RWPE1 (cell line): ENCODE data around the gene SH3D21.

Experiments used
- CTCF ChIA-PET: fragments of 350-600 bp; sonication (Branson Sonifier 250); formaldehyde crosslinking; extraction: SDS; loops from one replicate; lab custom pipeline; 2021; lab: Yijun Ruan, JAX
- POLR2A ChIA-PET: fragments of 400-600 bp; formaldehyde crosslinking; extraction: SDS; loops from one replicate; lab custom pipeline; 2020; ENCODE audit warnings: antibody characterized with exemption; ENCODE audit not compliant: low non-redundant PET; lab: Yijun Ruan, JAX
- DNase-seq: peaks from one replicate; pipeline ENCODE4 v3.0.0; 2012; ENCODE audit warnings: low spot score
- H3K27ac ChIP-seq: fragments of 450-650 bp; 2 replicates; pipeline ENCODE4 v1.5.1; 2017
- TF ChIP-seq, protein P1 (sequence below): fragments of 450-650 bp; conservative IDR thresholded peaks from 2 replicates; pipeline ENCODE4 v1.5.1; 2017; ENCODE audit warnings: low read depth, mild to moderate bottlenecking

The SH3D21 gene

GRCh38 chr1:36355811-36356210, 49.6 kb downstream of the SH3D21 start:
- no peak for DNase-seq
- TF ChIP-seq, protein P1, sequence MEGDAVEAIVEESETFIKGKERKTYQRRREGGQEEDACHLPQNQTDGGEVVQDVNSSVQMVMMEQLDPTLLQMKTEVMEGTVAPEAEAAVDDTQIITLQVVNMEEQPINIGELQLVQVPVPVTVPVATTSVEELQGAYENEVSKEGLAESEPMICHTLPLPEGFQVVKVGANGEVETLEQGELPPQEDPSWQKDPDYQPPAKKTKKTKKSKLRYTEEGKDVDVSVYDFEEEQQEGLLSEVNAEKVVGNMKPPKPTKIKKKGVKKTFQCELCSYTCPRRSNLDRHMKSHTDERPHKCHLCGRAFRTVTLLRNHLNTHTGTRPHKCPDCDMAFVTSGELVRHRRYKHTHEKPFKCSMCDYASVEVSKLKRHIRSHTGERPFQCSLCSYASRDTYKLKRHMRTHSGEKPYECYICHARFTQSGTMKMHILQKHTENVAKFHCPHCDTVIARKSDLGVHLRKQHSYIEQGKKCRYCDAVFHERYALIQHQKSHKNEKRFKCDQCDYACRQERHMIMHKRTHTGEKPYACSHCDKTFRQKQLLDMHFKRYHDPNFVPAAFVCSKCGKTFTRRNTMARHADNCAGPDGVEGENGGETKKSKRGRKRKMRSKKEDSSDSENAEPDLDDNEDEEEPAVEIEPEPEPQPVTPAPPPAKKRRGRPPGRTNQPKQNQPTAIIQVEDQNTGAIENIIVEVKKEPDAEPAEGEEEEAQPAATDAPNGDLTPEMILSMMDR: no peak
- POLR2A ChIA-PET: no interaction called here
- CTCF ChIA-PET: no interaction called here
- H3K27ac ChIP-seq: no peak overlapping the region

- no peak for DNase-seq
- TF ChIP-seq, protein P1: no peak
- CTCF ChIA-PET: interaction anchor here (1.3 kb wide), 1 partner anchor 16 kb away, joined by 5 read pairs; no protein-coding TSS in a partner anchor
- POLR2A ChIA-PET: no interaction called here
- H3K27ac ChIP-seq: no peak overlapping the region
Measured at GRCh38 chr1:36358514-36359084, 52.4 kb downstream of the SH3D21 start.

- no peak for DNase-seq
- H3K27ac ChIP-seq: peak overlapping the region; percentile 27
- TF ChIP-seq, protein P1: no peak
- ChIA-PET CTCF (interaction anchor here (0.8 to 1.3 kb wide), 2 partner anchors 8 to 17 kb away, joined by 3 to 5 read pairs; no protein-coding TSS in a partner anchor), POLR2A (no interaction called here)
Measured at GRCh38 chr1:36359383-36359782, 53.2 kb downstream of the SH3D21 start.

DNA sequence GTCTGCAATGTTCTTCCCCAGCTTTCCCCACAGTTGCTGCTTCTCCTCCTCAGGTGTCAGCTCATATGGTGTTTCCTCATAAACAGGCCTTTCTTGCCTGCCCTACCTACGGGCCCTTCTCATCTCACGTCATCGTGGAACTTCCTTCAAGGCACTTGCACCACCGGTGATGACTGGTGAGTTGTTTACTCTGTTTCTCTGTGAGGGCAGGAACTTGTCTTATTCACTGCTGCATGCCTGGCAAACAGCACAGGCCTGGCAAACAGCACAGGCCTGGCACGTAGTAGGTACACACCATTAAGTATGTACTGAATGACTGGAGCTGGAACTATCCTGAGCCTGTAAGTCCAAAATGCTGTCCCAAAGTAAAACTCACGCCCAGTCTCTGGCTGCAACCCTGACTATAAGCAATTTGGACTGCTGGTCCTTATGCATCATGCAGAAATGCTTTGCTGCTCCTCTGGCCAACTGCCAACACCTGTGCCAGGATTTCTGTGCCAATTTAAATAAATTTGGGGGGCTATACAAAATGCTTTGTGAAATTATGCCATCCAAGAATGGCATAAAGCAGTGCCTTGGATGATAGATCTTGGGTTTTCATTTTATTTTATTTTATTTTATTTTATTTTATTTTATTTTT, 53.9 kb downstream of the SH3D21 start:
- no peak for DNase-seq
- CTCF ChIA-PET: interaction anchor here (3.4 kb wide), 1 partner anchor 17 kb away, joined by 14 read pairs; no protein-coding TSS in a partner anchor
- TF ChIP-seq, protein P1: no peak
- POLR2A ChIA-PET: no interaction called here
- peak overlapping the region; percentile 27 for H3K27ac ChIP-seq

DNA sequence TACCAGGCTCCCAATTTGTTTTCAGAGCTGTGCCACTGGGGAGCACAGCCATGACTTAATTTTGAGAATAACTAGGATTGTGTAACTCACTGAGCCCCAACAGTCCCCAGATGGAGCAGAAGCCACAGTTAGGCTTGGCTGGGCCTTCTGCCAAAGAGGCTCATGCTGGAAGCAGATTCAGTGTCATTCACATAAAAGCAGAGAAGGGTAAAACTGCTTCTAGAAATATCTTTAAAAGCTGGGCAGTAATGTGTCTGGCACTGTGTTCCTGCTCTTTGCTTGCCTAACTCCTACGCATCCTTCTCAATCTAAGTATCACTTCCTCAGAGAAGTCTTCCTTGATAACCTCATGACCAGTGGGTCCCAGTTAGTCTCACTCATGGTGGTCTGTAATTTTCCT, 59.2 kb downstream of the SH3D21 start:
- ChIA-PET CTCF (no interaction called here), POLR2A (no interaction called here)
- DNase-seq: no peak
- TF ChIP-seq, protein P1: no peak
- H3K27ac ChIP-seq: peak overlapping the region; percentile 28

GRCh38 chr1:36366091-36366661, 60.0 kb downstream of the SH3D21 start:
- POLR2A ChIA-PET: no interaction called here
- TF ChIP-seq, protein P1: no peak
- CTCF ChIA-PET: no interaction called here
- DNase-seq: no peak
- peak overlapping the region; percentile 36 for H3K27ac ChIP-seq
